Measurements from ENCODE around the gene HSPA1A.
"Not testable (repeated sequence)": the region's sequence is repeated elsewhere in the genome, so short reads cannot be mapped to it uniquely, and the experiment has no call there.

Gene HSPA1A

DNA sequence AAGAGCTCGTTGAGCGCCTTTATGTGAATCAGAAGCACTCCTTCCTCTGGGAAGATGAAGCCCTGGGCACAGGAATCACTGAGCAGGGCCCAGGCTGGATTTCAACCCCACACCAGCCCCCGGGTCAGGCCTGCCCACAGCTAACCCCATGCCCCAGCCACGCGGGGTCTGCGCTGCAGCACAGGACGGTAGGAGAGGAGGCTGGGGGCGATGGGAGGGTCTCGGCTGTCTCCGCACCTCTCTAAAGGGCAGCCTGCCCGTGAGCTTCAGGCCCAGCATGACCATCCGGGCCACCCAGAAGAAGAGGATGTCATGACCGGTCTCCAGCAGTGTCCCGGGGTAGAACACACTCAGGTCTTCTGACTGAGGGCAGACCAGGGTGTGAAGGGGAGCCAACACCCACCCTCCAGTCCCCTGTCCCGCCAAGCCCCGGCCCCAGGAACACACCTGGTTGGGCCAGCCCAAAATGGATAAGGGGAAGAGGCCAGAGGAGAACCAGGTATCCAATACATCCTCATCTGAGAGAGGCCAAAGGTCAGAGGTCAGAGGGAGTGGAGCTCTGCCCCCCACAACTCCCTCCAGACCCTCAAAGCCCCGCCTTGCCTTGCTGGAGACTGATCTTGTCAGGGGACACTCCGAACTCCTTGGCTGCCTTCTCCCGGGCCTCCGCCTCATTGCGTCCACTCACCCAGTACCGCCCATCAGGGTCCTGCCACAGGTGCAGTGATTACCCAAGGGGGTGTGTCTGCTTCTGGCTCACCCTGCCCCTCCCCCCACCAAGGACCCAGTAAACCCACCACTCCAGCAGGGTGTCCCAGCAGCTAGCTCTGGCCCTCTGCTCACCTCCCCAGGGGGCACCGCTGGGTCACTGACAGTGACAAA lies 33.9 kb upstream of the HSPA1A start:
- DNase-seq: no peak

DNA sequence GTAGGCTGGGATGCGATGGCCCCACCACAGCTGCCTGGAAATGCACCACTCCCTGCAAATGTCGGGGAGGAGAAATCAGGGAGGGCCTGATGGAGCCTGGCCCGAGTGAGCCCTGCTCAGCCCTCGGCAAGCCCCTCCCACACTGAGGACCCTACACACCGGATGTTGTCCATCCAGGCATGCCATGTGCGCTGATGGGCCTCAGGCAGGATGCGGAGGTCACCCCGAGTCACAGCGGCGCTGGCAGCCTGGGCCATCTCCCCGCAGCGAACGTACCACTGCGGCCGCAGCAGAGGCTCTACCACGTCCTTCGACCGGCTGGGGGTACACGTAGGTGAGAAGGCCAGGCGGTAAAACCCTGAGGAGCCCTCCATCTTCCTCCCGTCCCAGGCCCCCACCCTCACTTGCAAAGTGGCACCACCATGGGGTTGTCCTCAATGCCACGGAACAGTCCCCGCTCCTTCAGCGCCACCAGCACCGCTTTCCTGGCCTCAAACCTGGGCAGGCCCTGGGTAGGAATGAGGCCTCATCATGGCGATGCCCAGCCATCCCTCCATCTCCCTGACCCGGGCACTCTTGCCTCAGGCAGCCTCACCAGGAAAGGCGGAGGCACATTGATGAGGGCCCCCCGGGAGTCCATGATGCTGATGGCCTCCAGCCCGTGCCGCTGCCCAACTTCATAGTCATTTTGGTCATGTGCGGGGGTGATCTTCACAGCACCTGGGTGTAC lies 33.1 kb upstream of the HSPA1A start:
- DNase-seq: no peak

DNA sequence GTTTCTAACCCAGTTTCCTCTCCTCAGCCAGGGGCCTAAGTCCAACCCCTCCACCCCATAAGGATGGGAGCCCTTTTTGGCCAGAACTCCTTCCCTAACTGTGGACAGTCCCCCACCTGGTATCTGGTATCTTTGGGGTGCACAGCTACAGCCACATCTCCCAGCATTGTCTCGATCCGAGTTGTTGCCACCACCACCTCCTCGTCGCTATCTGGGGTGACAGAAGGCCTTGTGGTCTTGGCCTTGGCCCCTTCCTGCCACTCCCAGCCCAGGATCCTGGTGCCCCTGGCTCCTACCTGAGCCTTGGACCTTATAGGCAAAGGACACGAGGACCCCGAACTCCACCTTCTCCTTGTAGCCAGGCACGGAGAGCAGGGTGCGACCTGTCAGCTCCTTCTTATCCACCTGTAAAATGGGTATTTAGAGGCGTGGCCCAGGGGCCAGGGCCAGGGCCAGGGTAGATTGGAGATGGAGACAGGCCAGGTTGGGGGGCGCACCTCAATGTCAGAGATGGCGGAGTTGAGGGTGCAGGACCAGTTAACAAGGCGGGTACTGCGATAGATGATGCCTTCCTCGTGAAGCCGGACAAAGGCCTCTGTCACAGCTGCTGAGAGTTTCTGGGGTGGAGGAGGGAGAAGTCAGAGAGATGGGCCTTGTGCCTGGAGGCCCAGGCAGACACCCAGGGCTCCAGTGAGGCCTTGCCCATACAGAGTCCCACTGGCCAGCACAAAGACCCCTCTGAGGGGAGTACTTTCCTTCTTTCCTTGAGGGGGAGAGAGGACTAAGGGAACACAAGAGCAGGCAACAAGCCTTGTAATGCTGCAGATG lies 31.0 kb upstream of the HSPA1A start:
- no peak for DNase-seq

DNA sequence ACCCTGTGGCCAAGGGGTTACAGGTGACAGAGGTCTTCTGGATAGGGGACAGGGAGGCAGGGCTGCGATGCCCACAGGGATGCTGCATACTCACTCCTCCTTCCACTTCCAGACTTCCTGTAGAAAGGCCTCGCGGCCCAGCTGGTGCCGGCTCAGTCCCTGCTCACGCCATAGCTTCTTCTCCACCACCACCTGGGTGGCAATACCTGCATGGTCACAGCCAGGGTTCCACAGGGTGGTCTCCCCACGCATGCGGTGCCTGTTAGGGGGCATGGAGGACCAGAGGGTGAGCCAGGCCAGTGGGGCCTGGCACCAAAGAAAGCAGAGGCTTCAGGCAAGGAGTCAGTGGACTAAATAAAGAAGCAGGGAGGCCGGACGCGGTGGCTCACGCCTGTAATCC lies 29.9 kb upstream of the HSPA1A start:
- no peak for DNase-seq

DNA sequence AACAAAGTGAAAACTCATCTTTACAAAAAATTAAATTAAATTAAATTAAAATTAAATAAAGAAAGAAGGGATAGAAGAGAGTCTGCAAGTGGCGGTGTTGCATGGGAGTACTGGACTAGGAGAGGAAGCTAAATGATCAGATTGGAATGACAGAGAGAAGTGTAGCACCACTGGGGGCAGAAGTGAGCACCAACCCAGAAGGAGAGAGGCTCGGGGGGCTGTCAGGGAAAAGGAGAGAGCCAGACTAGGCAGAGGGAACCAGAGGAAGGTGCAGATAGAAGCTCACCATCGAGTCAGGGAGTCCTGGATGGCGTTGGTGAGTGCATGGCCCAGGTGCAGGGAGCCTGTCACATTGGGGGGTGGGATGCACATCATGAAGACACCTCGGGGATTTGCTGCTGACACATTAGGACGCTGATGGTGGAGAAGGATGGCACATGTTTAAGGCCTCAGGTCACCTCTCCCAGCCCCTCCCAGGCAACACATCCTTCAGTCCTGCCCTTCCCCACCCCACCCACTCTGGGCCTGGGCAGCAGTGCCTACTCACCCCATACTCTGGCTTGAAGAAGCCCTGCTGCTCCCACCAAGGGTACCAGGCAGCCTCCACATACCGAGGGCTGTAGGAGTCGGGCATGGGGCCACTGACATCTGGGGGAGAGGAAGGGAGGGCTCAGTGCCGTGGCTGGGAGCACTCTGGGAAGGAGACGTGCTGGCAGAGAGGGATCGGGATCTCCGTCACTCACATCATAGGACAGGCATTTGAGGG lies 23.8 kb upstream of the HSPA1A start:
- no peak for DNase-seq

DNA sequence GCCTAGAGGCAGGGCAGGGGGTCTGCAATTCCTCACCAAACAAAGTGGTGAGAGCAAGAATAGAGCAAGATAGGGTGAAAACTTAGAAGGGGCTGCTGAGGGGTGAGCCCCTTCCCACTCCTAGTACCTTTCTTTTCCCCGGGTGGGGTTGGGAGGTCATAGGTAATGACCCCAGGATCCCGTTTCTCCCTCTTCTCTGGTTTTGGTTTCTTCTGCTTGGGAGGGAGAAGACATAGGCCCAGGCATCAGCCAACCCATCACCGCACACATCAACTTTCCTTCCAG lies 23.3 kb upstream of the HSPA1A start:
- no peak for DNase-seq

DNA sequence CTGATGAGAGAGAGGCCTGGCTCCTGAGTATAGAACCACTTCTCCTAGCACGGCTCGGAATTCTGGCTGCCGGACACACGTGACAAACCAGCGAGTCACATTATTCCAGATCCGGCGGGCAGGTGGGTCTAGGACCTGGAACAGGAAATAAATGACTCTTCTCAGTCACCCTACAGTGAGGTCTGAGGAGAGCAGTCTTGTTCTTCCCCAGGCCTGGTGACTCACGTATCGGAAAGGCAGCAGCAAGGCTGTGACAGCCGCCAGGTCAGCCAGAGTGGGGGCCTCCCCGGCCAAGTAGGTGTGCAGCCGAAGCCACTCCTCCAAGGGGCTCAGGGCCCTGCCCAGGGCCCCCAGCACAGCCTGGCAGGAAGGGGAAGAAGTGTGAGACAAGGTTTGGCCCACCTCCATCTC lies 22.6 kb upstream of the HSPA1A start:
- DNase-seq: no peak

DNA sequence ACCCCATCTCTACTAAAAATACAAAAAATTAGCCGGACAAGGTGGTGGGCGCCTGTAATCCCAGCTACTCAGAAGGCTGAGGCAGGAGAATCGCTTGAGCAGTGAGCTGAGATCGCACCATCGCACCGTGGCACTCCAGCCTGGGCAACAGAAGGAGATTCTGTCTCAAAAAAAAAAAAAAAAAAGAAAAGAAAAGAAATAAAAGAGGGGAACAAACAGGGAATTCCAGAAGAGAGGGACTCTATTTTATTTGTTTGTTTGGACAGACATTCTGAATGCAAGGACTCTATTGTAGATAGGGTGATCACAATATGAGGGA lies 21.5 kb upstream of the HSPA1A start:
- DNase-seq: not testable (repeated sequence)

DNA sequence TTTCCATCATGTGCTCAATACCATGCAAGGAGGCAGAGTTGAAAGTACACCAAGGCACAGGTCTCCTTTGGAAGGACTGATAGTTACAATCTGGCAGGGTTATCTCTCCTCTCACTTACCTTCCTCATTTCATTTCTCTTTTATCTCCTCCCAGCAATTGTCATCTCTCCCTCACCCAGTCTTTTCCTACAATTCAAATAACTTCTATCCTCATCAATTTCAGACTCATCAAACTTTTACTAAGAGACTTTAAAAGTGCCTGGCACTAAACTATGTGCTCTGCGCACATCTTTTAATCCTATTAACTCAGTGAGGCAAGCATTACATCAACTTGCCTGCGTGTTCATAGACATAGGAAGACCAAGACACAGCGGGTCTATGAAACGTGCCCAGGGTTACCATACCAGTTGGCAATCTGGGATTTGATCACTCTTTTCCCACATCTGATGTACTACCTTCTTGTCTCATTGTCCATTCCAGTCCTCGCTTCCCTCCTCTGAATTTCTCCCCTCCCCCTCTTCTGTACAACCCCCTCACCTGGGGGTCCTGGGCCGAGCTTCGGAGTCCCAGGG lies 21.0 kb upstream of the HSPA1A start:
- DNase-seq: no peak

DNA sequence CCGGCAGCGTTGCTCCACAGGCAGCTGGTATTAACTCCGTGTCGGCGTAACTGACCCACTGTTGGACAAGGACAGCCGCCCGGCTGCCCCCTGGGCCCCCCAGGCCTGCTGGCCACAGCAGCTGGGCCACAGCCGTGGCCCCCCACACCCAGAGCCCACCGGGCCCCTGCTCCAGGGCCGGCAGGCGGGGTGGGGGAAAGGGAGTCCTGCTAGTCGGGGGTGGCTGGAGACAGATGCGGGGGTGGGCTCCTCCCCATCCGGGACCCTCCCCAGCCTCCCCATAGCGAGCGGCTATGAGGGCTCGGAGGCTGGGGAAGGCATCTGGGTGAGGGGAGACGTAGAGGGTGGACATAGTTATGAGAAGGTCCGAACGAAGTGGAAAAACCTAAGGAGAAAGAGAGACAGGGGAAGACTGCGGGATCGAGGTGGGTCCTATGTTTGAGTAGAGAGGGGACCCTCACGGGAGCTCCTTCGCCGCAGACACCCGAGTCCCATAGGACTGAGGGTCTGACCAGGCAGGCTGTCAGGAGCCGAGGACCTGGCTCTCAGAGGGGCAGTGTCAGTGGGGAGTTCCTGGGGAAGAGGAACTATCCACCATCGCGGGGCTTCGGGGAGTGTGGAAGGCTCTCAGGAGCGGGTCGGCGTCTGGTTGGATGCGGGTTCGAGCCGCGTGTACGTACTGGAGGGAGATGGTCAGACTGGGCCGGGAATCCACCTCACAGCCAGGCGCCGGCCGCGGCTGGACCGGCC lies 20.3 kb upstream of the HSPA1A start:
- DNase-seq: no peak

DNA sequence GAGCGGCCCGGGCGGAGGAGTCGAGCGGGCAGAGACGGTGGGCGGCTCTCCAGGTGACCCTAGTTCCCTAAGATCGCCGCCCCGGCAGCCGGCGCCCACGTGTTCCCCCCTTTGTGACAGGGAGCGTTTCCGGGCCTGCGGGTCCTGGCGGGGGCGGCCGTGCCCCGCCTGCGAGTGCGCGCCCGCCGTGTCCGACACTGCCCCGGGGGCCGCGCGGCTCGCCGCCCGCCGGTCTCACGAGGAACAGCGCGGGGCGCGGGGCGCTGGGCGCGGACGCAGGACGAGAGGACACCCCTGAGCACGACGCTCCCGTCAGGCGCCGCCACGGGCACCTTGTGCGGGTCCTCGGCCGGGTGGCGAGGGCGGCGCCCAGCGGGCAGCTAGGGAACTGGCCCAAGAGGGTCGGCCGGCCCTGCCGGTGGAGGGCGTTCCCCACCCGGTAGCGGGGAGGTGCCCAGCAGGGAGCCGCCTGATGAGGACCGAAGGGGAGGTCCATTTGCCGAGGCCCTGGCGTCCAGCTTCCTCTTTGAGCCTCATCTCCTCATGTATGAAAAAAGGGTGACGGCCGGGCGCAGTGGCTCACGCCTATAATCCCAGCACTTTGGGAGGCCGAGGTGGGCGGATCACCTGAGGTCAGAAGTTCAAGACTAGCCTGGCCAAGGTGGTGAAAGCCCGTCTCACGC lies 19.6 kb upstream of the HSPA1A start, which contains the start of gene VARS1:
VARS1 (minus strand) TSS at position 137 of the 683 bp plus-strand sequence. CDS start 535 bp downstream, outside the sequence.
- DNase-seq: peak; percentile 76 to 82

DNA sequence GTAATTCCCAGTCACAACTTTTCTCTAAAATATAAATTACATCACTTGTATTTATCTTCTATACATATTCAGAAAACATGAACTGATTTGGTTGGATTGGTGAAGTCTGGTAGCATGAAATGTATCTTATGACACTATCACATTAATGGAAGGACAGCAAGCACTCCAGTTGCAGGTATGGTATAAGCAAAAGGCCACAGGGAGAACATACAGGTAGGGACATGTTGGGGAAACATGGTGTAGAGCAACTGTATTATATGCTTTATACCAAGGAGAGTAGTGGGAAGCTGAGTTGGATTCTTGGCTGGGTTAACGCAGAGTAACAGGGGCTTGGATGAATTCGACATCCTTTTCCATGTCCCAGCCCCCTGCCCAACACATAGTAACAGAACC lies 18.4 kb upstream of the HSPA1A start:
- DNase-seq: no peak

DNA sequence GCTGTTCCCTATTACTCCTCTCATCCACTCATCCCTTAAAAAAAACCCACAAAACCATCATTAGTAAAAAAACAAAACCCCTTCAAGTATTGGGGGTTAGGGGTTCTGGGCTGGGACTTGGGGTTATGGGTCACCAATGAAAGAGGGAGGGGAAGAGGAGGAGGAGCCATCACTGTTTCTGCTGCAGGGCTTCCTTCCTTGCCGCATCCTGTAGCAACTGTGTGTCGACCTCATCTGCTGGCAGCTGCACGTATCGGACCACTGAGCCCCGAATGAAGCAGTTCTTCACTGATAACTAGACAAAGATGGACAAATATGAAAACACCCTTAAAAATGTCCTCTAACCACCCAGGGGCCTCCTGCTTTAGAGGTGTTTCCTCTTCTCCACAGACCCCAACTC lies 17.8 kb upstream of the HSPA1A start:
- no peak for DNase-seq

DNA sequence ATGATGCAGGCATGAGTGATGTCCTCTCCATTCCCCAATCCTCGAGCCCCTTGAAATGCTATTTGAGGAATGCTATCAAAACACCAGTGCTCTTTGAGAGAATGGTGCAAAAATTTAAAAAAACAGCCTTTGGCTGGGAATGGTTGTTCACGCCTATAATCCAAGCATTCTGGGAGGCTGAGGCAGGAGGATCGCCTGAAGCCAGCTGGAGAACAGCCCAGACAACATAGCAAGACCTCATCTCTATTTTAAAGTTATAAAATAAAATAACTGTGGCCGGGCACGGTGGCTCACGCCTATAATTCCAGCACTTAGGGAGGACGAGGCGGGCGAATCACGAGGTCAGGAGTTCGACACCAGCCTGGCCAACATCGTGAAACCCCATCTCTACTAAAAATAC lies 15.6 kb upstream of the HSPA1A start:
- DNase-seq: no peak

DNA sequence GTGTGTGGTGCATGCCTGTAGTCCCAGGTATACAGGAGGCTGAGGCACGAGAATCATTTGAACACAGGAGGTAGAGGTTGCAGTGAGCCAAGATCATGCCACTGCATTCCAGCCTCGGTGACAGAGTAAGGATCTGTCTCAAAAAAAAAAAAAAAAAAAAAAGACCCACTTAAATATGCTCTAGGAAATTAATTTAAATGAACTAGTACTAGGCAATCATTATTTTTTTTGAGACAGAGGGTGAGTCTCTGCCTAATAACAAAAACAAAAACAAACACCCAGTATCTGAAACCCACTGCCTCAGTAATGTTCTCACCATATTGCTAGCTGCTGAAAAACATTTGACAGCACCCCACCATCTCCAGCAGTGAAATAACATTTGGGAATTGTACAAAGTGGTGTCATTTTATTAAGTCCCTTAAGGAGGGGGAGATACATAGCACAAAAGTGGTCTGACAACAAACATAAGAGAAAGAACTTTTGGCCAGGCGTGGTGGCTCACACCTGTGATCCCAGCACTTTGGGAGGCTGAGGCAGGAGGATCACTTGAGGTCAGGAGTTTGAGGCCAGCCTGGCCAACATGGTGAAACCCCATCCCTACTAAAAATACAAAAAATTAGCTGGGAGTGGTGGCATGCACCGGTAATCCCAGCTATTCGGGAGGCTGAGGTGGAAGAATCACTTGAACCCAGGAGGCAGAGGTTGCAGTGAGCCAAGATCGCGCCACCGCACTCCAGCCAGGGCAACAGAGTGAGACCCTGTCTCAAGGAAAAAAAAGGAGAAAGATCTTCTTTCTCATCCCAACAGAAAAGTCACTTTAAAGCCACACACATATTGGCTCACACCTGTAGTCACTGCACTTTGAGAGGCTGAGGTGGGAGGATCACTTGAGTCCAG lies 14.1 kb upstream of the HSPA1A start:
- DNase-seq: not testable (repeated sequence)

DNA sequence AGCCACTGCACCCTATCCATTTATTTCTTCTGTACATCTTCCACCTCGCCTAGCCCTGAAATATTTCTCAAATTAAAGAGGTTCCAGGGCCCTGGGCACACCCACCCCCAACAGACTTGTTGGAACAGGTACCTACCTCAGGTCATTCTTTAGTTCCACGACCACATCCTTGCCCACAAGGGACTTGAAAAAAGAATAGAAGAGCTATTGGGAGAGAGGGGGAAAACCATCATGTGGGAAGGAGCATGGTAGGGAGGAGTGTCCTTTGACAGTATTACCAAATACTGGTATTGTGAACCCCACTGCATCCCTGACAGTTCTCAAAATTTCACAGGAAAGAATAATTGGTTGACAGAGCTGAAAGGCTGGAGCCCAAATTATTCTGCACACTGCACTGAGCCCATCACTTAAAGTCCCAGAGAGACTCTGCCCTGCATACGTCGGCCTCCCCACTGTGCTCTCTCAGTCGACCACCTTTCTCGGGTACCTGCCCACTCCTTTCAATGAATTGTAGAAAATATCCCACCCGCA lies 9.3 kb upstream of the HSPA1A start:
- no peak for DNase-seq

DNA sequence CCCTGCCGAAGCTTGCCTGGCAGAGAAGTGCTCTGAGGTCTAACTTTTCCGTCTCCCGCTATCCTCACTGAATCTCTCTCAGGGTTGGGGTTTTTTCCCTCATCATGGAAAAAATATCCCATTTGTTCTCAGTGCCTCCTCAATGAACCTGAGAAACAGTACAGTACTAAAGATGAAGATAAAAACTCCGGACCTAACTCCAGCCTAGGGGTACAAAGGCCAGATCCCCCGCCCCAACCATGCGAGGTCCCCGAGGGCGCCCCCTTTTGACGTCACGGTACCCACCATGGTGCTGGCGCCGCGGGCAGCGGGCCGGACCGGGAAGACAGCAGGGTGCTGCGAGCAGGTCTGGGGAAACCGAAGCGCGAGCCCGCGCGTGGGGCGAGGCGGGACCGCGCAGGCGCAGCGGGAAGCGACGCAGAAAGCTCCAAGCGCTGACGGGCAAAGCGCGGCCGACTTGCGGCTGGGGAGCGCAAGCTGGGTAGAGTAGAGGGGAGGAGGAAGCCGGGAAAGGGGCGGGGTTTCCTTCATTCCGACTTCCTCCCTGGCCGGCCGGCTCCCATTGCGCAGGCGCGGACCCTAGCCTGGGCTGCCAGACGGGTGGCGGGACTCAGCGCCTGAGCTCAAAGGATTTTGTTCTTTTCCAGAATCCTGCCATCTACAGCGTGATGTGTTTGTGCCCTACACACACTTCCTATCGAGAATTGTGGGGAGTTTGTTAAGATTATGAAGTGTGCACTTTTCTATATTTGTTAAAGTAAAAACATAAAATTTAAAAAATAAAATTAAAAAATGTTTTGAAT lies 8.7 kb upstream of the HSPA1A start, which contains the start of gene LSM2:
LSM2 (minus strand) TSS at position 497 of the 803 bp plus-strand sequence; CDS start at position 288, 209 bp downstream.
- DNase-seq: peak; percentile 96 to 97

DNA sequence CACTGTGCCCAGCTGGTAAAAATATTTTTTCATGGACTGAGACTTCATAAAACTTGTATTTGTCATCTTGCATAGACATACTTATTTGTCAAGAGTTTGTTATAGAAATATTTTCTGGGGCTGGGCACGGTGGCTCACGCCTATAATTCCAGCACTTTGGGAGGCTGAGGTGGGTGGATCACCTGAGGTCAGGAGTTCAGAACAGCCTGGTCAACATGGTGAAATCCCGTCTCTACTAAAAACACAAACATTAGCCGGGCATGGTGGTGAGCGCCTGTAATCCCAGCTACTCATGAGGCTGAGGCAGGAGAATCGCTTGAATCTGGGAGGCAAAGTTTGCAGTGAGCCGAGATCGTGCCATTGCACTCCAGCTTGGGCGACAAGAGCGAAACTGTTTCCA lies 6.7 kb upstream of the HSPA1A start:
- not testable (repeated sequence) for DNase-seq

DNA sequence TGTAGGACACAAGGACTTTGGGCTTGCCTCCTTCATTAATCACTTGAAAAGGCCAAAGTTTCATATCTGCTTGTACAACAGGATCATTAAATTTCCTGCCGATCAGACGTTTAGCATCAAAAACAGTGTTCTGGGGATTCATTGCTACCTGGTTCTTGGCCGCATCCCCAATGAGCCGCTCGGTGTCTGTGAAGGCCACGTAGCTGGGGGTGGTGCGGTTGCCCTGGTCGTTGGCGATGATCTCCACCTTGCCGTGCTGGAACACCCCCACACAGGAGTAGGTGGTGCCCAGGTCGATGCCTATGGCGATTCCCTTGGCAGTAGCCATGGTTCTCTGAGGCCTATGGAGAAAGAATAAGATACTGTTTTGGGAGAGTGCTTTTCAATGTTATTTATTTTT lies 3.7 kb upstream of the HSPA1A start:
- no peak for DNase-seq
